Brain pericyte (primary cell): ENCODE measurements around the gene TSGA10IP.

ENCODE experiments used
- DNase-seq: peaks from one replicate; pipeline ENCODE4 v3.0.0-alpha.2; 2012; ENCODE audit warnings: low read depth, low spot score

Gene TSGA10IP

GRCh38 chr11:65973439-65974110 lies 28.3 kb downstream of the TSGA10IP start:
- DNase-seq = no peak

- DNase-seq = no peak
Observed at GRCh38 chr11:65975771-65976170, 30.5 kb downstream of the TSGA10IP start.

- DNase-seq = no peak
Observed at GRCh38 chr11:65976216-65977176, 31.2 kb downstream of the TSGA10IP start.

GRCh38 chr11:65977621-65978390 lies 32.5 kb downstream of the TSGA10IP start:
- no peak for DNase-seq

GRCh38 chr11:65978391-65979238 lies 33.3 kb downstream of the TSGA10IP start:
- DNase-seq = no peak

- no peak for DNase-seq
Observed at GRCh38 chr11:65979261-65979759, 34.0 kb downstream of the TSGA10IP start.

GRCh38 chr11:65981101-65981740 lies 35.9 kb downstream of the TSGA10IP start:
- DNase-seq = no peak

- DNase-seq = no peak
Observed at GRCh38 chr11:65981972-65982823, 36.9 kb downstream of the TSGA10IP start.

- DNase-seq = no peak
Observed at GRCh38 chr11:65982824-65983588, 37.7 kb downstream of the TSGA10IP start.

GRCh38 chr11:65983589-65983987 lies 38.3 kb downstream of the TSGA10IP start:
- no peak for DNase-seq

GRCh38 chr11:65987336-65987735 lies 42.1 kb downstream of the TSGA10IP start:
- no peak for DNase-seq

- peak; percentile 93 for DNase-seq
Observed at GRCh38 chr11:65988791-65989592, 43.7 kb downstream of the TSGA10IP start.

- no peak for DNase-seq
Observed at GRCh38 chr11:65992056-65992455, 46.8 kb downstream of the TSGA10IP start.

- DNase-seq = no peak
Observed at GRCh38 chr11:65997286-65997685, 52.0 kb downstream of the TSGA10IP start.

- peak; percentile 96 for DNase-seq
Observed at GRCh38 chr11:66001942-66002647, 56.8 kb downstream of the TSGA10IP start, which contains the start of the genes BANF1 and EIF1AD. Gene BANF1 (plus strand): TSS chr11:66002503. CDS start chr11:66003251, 748 bp downstream. Gene EIF1AD (minus strand): TSS chr11:66002157. CDS start chr11:66000389, 1,768 bp downstream.

GRCh38 chr11:66002648-66003225 lies 57.5 kb downstream of the TSGA10IP start:
- DNase-seq = no peak

- DNase-seq = no peak
Observed at GRCh38 chr11:66003291-66003690, 58.0 kb downstream of the TSGA10IP start.
